Smooth muscle cell of the pulmonary artery (primary cell): ENCODE measurements around the gene OR4C3. TPM values are rescaled to one million over a fixed set of nuclear protein-coding genes. Genes with fewer than 3 reads are reported as not detected.

Source experiments
- total RNA-seq: library from RNA; depleted of rRNA; stranded (reverse); fragments of >200 nt; gene quantifications from 2 replicates; pipeline ENCODE4 v1.2.3, GENCODE V29; 2014

Gene OR4C3
- not detected in 2 replicates for total RNA-seq

GRCh38 chr11:48324620-48325019, at the start of gene OR4C3:
TSS of gene OR4C3 (plus strand) at chr11:48324920. CDS start at chr11:48325022, 102 bp downstream.

GRCh38 chr11:48305923-48306322, 18.8 kb upstream of the OR4C3 start, which contains the start of gene OR4S1:
TSS of gene OR4S1 (plus strand) at chr11:48306223. CDS start at chr11:48306223, 0 bp downstream.

GRCh38 chr11:48366365-48366764, 41.6 kb downstream of the OR4C3 start, which contains the start of gene OR4C5:
TSS of gene OR4C5 (minus strand) at chr11:48366465. CDS start at chr11:48366465, 0 bp downstream.

Other genes with a start within 250 kb of the OR4C3 start
- not detected in 2 replicates for gene OR4B1, start 108.1 kb upstream of the OR4C3 start, total RNA-seq
- not detected in 2 replicates for gene OR4X2, start 79.8 kb upstream of the OR4C3 start, total RNA-seq
- gene OR4X1, start 61.1 kb upstream of the OR4C3 start, total RNA-seq = not detected in 2 replicates
- gene OR4S1, start 18.7 kb upstream of the OR4C3 start, total RNA-seq = not detected in 2 replicates
- gene OR4C5, start 41.5 kb downstream of the OR4C3 start, total RNA-seq = not detected in 2 replicates
- not detected in 2 replicates for gene OR4A47, start 163.9 kb downstream of the OR4C3 start, total RNA-seq